BE2C (cell line): ENCODE measurements around the gene CTBP1.

ENCODE experiments used
- DNase-seq: peaks from one replicate; pipeline ENCODE4 v3.0.0-alpha.2; 2020
- H3K27me3 ChIP-seq: fragments of 250-450 bp; sonication (Bioruptor Pico); 2 replicates; pipeline ENCODE4 v1.5.1; 2020; ENCODE audit warnings: mild to moderate bottlenecking
- H3K36me3 ChIP-seq: fragments of 250-450 bp; sonication (Bioruptor Pico); 2 replicates; pipeline ENCODE4 v1.5.1; 2020; ENCODE audit warnings: mild to moderate bottlenecking
- H3K4me1 ChIP-seq: fragments of 250-450 bp; sonication (Bioruptor Pico); 2 replicates; pipeline ENCODE4 v1.5.1; 2020
- H3K4me3 ChIP-seq: 2 replicates; pipeline ENCODE4 v1.5.1; 2011; ENCODE audit warnings: low read depth, low read length
- H3K9me3 ChIP-seq: fragments of 250-450 bp; sonication (Bioruptor Pico); 2 replicates; pipeline ENCODE4 v1.5.1; 2020
- CTCF ChIP-seq: IDR thresholded peaks from 2 replicates; pipeline ENCODE4 v1.5.1; 2012; ENCODE audit warnings: mild to moderate bottlenecking, low read depth, low read length

Gene CTBP1

DNA sequence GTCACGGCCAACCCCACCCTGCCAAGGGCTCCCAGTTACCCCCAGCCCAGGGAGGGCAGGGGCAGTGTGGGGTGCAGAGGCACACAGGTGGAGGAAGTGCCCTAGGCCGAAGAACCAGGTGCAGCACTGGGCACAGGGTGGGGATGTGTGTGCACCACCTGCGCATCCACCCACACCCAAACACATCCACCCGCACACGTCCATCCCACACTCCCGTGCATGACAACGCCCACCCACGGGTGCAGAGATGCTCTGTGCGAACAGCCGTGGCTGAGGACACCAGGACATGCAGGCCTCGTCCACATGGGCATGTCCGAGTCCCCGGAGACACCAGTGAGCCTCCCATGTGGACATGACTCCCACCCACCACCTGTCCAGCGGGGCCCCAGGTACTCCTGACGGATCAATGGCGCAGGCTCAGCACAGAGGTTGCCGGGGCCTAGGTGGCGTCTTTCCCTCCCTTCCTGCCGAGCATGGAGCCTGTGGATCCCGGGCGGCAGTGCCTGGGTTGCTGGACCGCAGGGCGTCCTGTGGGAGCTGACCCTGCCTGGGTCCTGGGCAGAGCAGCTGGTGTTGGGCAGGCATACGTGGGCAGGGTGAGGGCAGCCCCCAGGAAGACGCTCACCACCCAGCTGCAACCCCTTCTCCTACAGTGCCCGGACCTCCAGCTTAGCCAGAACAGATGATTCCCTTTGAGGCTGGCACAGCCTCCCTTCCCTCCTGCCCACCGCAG is 19.6 kb downstream of the CTBP1 start:
- TF ChIP-seq CTCF: no peak
- no peaks in the 10 kb centered on the region for H3K4me1 ChIP-seq
- no peaks in the 10 kb centered on the region for H3K9me3 ChIP-seq
- no peaks in the 10 kb centered on the region for H3K27me3 ChIP-seq
- DNase-seq: no peak
- H3K36me3 ChIP-seq: peaks cover 74% of the 10 kb centered on the region
- no peak overlapping the region for H3K4me3 ChIP-seq

DNA sequence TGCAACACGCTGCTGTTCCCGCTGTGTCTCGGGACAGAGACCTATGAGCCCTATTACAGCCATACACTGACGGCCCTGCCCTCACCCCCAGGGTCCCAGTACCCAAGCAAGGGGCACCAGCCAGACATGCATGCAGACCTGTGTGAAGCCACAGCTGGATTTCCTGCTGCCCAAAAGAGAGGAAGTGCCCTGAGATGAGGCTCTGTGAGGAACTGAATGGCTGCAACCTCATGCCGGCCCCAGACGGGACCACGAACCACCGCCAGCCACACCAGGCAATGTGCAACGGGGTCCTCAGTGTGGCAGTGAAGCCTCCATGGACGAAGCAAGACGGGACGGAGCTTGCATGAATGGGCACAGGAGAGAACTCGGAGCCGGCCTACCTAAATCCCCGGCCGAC is 21.1 kb downstream of the CTBP1 start:
- Histone ChIP-seq H3K4me3 (no peak overlapping the region), H3K4me1 (no peaks in the 10 kb centered on the region), H3K27me3 (no peaks in the 10 kb centered on the region), H3K36me3 (peaks cover 69% of the 10 kb centered on the region), H3K9me3 (no peaks in the 10 kb centered on the region)
- TF ChIP-seq CTCF: no peak
- DNase-seq: no peak

DNA sequence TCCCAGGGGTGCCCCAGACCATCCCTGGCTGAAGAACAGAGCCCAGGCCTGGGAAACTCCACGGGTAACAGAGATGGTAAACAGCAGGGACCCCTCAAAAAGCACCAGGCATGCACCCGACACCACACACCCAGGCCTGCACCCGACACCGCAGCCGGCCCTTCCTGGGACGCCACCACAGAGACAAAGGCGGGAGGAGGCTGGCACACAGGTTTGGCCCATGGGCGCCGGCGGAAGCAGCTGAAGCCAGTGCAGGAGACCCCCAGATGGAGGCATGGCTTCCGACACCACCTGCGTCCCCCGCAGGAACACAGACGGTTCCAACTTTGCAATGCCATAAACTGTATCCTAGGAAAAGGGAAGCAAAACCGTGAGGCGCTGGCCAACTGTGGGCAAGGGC is 22.3 kb downstream of the CTBP1 start:
- H3K36me3 ChIP-seq: peaks cover 66% of the 10 kb centered on the region
- H3K4me3 ChIP-seq: no peak overlapping the region
- no peaks in the 10 kb centered on the region for H3K9me3 ChIP-seq
- DNase-seq: no peak
- no peak for TF ChIP-seq CTCF
- no peaks in the 10 kb centered on the region for H3K27me3 ChIP-seq
- no peaks in the 10 kb centered on the region for H3K4me1 ChIP-seq

DNA sequence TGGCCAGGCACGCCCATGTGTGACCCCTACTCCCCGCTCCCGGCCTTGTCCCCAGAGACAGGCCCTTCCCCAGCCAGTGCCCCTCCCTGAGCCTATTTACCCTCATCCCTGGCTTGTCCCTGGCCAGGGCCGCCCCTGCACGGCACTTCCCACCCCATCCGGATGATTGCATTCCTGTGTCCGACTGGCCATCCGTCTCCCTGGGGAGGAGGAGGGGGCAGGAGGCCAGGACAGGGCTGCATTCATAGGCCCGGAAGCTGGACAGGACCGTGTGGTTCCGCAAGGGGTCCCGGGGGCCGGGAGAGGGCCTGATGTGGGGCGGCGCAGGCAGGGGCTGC is 22.8 kb downstream of the CTBP1 start:
- Histone ChIP-seq H3K9me3 (no peaks in the 10 kb centered on the region), H3K4me1 (no peaks in the 10 kb centered on the region), H3K4me3 (no peak overlapping the region), H3K27me3 (no peaks in the 10 kb centered on the region), H3K36me3 (peaks cover 66% of the 10 kb centered on the region)
- no peak for DNase-seq
- TF ChIP-seq CTCF: no peak

DNA sequence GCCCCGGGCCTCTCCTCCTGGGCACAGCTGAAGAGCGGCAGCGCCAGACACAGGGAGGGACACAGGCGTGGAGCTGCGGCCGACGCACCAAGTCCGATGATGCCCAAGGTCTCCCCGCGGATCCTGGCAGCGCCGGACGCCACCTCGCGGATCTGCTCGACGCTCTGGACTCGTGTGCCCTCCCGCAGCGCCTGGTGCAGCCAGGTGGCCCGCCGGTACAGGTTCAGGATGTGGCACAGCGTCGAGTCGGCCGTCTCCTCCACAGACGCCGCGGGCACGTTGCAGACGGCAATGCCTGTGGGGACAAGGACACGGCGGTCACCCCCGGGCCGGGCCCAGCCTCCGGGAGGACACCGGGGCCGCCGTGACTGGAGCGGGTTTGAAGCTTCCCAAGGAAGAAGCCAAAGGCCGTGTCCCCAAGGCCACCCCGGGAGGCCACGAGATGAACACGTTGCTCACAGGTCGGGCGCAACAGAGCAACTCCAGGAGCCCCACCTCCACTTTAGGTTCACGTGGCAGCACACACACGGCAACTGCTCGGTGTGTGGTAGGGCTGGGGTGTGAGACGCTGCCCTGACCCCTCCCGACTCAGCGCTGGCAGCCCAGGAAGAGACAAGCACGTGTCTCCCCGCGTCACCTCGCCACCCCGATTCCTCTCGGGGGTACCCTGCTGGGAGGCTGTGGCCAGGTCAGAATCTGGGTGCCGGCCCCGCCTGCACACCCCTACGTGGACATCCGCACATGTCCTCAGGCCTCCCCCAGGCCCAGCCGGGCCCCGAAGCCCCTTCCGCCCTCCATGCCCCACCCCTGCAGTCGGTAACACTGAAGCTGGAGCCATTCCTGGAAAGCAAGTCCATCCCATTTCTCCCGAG is 23.4 kb downstream of the CTBP1 start:
- no peaks in the 10 kb centered on the region for H3K9me3 ChIP-seq
- no peaks in the 10 kb centered on the region for H3K27me3 ChIP-seq
- H3K4me3 ChIP-seq: no peak overlapping the region
- no peak for TF ChIP-seq CTCF
- DNase-seq: no peak
- H3K4me1 ChIP-seq: no peaks in the 10 kb centered on the region
- H3K36me3 ChIP-seq: peaks cover 63% of the 10 kb centered on the region
